ENCODE data around the gene SLC25A53. TPM values are rescaled to one million over a fixed set of nuclear protein-coding genes. Genes with fewer than 3 reads are reported as not detected.

Gene SLC25A53
- total and polyA plus RNA-seq, 11 donors = 5.3 to 16.5 (median 10.9) TPM

- DNase-seq (no peak), ATAC-seq (no peak)
- H3K4me3 ChIP-seq = no peak overlapping the region
- peaks cover 0 to 4% (median 0%) of the 10 kb centered on the region in 12 donors for H3K9me3 ChIP-seq
- peaks cover 0 to 4% (median 0%) of the 10 kb centered on the region in 12 donors for H3K4me1 ChIP-seq
- intact Hi-C loops (cut with DNase I) = no loop called here
- 83 to 99% (median 96%) methylated on average over 4 of the region's 4 CpGs for WGBS, 4 donors
- no peak overlapping the region for H3K27ac ChIP-seq
- TF ChIP-seq POLR2A (IDR thresholded peaks at IDR 0.05) (no peak), CTCF (IDR thresholded peaks at IDR 0.05) (no peak)
- peaks cover 0 to 11% (median 0%) of the 10 kb centered on the region in 9 donors for H3K27me3 ChIP-seq
- peaks cover 0 to 53% (median 28%) of the 10 kb centered on the region in 9 donors for H3K36me3 ChIP-seq
These were observed 26.9 kb upstream of the SLC25A53 start for GRCh38 chrX:104183685-104184084.

GRCh38 chrX:104173841-104174240 is 17.0 kb upstream of the SLC25A53 start:
- ATAC-seq = no peak
- peaks cover 0 to 8% (median 0%) of the 10 kb centered on the region in 12 donors for H3K9me3 ChIP-seq
- intact Hi-C loops (cut with DNase I) = no loop called here
- H3K4me1 ChIP-seq = peaks cover 0 to 10% (median 0%) of the 10 kb centered on the region in 12 donors
- TF ChIP-seq CTCF (IDR thresholded peaks at IDR 0.05) = no peak
- TF ChIP-seq POLR2A (IDR thresholded peaks at IDR 0.05) = no peak
- 76 to 99% (median 90%) methylated on average over 6 of the region's 6 CpGs for WGBS, 4 donors
- no peak overlapping the region for H3K27ac ChIP-seq
- no peak overlapping the region for H3K4me3 ChIP-seq
- H3K27me3 ChIP-seq = peaks cover 0 to 5% (median 0%) of the 10 kb centered on the region in 9 donors
- H3K36me3 ChIP-seq = peaks cover 0 to 33% (median 11%) of the 10 kb centered on the region in 9 donors
- no peak for DNase-seq

- no peaks in the 10 kb centered on the region for H3K9me3 ChIP-seq
- H3K27ac ChIP-seq = no peak overlapping the region
- H3K36me3 ChIP-seq = peaks cover 0 to 23% (median 11%) of the 10 kb centered on the region in 9 donors
- ATAC-seq (no peak), DNase-seq (no peak)
- 72 to 88% (median 82%) methylated on average over 2 of the region's 2 CpGs for WGBS, 4 donors
- intact Hi-C loops (cut with DNase I) = no loop called here
- H3K4me1 ChIP-seq = peaks cover 0 to 19% (median 6%) of the 10 kb centered on the region in 12 donors
- H3K27me3 ChIP-seq = peaks cover 0 to 5% (median 0%) of the 10 kb centered on the region in 9 donors
- H3K4me3 ChIP-seq = no peak overlapping the region
- TF ChIP-seq POLR2A (IDR thresholded peaks at IDR 0.05) = no peak
- TF ChIP-seq CTCF (IDR thresholded peaks at IDR 0.05) = no peak
These were observed 16.0 kb upstream of the SLC25A53 start for GRCh38 chrX:104172788-104173187.

GRCh38 chrX:104172121-104172520 is 15.3 kb upstream of the SLC25A53 start:
- TF ChIP-seq POLR2A (IDR thresholded peaks at IDR 0.05) = no peak
- no peak for TF ChIP-seq CTCF (IDR thresholded peaks at IDR 0.05)
- 66 to 81% (median 73%) methylated on average over 6 of the region's 6 CpGs for WGBS, 4 donors
- H3K27ac ChIP-seq = no peak overlapping the region
- ATAC-seq (no peak), DNase-seq (no peak)
- intact Hi-C loops (cut with DNase I) = no loop called here
- H3K4me3 ChIP-seq = no peak overlapping the region
- H3K36me3 ChIP-seq = peaks cover 0 to 18% (median 11%) of the 10 kb centered on the region in 9 donors
- peaks cover 0 to 24% (median 8%) of the 10 kb centered on the region in 12 donors for H3K4me1 ChIP-seq
- no peaks in the 10 kb centered on the region for H3K9me3 ChIP-seq
- H3K27me3 ChIP-seq = peaks cover 0 to 5% (median 0%) of the 10 kb centered on the region in 9 donors

All from heart left ventricle (tissue), 16 donors.